Measurements from ENCODE around the gene CLMP. TPM values are rescaled to one million over a fixed set of nuclear protein-coding genes. Genes with fewer than 3 reads are reported as not detected.

The CLMP gene
- total RNA-seq, 1 donor from 2014 or later: 24.2 TPM

DNA sequence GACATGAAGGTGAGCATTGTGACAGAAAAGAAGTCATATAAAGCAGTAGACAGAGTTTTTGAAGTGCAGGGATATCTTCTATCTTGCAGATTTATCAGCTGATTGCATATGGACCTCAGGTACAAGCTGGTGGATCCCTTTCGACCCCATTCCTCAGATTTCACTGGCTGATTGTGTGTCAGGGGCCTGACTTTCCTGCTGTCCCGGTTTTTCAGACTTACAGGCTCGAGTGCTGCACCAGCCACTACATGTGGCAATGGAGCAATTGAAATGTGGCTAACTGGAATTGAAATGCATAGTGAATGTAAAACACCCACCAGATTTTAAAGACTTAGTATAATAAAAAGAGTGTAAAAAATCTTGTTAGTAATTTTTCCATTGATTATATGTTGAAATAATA lies 50.3 kb downstream of the CLMP start:
- Mint-ChIP-seq H3K9me3 (ENCODE audit: unreplicated experiment) (peaks cover 13% of the 10 kb centered on the region), H3K4me3 (ENCODE audit: unreplicated experiment) (no peak overlapping the region), H3K27me3 (ENCODE audit: unreplicated experiment) (peaks cover 3% of the 10 kb centered on the region), H3K36me3 (ENCODE audit: unreplicated experiment) (no peaks in the 10 kb centered on the region), H3K27ac (ENCODE audit: unreplicated experiment) (peak overlapping the region; percentile 85), H3K4me1 (ENCODE audit: low read depth, unreplicated experiment) (peaks cover 32% of the 10 kb centered on the region)
- TF ChIP-seq, protein P1, sequence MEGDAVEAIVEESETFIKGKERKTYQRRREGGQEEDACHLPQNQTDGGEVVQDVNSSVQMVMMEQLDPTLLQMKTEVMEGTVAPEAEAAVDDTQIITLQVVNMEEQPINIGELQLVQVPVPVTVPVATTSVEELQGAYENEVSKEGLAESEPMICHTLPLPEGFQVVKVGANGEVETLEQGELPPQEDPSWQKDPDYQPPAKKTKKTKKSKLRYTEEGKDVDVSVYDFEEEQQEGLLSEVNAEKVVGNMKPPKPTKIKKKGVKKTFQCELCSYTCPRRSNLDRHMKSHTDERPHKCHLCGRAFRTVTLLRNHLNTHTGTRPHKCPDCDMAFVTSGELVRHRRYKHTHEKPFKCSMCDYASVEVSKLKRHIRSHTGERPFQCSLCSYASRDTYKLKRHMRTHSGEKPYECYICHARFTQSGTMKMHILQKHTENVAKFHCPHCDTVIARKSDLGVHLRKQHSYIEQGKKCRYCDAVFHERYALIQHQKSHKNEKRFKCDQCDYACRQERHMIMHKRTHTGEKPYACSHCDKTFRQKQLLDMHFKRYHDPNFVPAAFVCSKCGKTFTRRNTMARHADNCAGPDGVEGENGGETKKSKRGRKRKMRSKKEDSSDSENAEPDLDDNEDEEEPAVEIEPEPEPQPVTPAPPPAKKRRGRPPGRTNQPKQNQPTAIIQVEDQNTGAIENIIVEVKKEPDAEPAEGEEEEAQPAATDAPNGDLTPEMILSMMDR (IDR thresholded peaks at IDR 0.05; ENCODE audit: partially characterized antibody, unreplicated experiment): no peak
- no peak for DNase-seq

DNA sequence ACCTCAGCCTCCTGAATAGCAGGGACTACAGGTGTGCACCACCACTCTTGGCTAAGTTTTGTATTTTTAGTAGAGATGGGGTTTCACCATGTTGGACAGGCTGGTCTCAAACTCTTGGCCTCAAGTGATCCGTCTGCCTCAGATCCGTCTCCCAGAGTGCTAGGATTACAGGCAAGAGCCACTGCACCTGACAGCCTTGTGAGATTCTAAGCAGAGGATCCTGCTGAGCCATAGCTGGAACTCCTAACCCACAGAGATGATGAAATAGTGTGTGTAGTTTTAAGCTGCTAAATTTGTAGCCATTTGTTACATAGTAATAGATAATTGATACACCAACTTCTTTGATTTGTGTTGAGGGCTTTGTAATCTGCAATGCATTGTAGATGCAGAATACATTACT lies 51.1 kb downstream of the CLMP start:
- Mint-ChIP-seq H3K9me3 (ENCODE audit: unreplicated experiment) (peaks cover 13% of the 10 kb centered on the region), H3K4me3 (ENCODE audit: unreplicated experiment) (no peak overlapping the region), H3K4me1 (ENCODE audit: low read depth, unreplicated experiment) (peaks cover 34% of the 10 kb centered on the region), H3K36me3 (ENCODE audit: unreplicated experiment) (no peaks in the 10 kb centered on the region), H3K27ac (ENCODE audit: unreplicated experiment) (no peak overlapping the region), H3K27me3 (ENCODE audit: unreplicated experiment) (peaks cover 3% of the 10 kb centered on the region)
- TF ChIP-seq, protein P1 (IDR thresholded peaks at IDR 0.05; ENCODE audit: partially characterized antibody, unreplicated experiment): no peak
- no peak for DNase-seq

DNA sequence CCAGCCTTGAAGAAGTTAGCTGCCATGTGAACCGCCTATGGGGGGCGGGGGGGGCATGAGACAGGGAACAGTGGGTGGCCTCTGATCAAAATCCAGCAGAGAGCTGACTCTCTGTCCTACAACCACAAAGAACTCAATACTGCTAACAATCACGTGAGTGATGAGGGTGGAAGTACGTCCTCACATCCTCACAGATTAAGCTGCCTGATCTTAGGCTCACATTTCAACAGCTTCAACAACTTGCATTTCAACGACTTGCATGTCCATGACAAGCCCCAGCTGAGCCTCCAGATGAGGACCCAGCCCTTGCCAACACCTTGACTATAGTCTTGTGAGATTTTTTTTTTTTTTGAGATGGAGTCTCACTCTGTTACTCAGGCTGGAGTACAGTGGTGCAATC lies 51.6 kb downstream of the CLMP start:
- no peak overlapping the region for H3K4me3 Mint-ChIP-seq (ENCODE audit: unreplicated experiment)
- H3K27ac Mint-ChIP-seq (ENCODE audit: unreplicated experiment): no peak overlapping the region
- DNase-seq: no peak
- peaks cover 13% of the 10 kb centered on the region for H3K9me3 Mint-ChIP-seq (ENCODE audit: unreplicated experiment)
- H3K36me3 Mint-ChIP-seq (ENCODE audit: unreplicated experiment): no peaks in the 10 kb centered on the region
- TF ChIP-seq, protein P1 (IDR thresholded peaks at IDR 0.05; ENCODE audit: partially characterized antibody, unreplicated experiment): no peak
- peaks cover 34% of the 10 kb centered on the region for H3K4me1 Mint-ChIP-seq (ENCODE audit: low read depth, unreplicated experiment)
- peaks cover 3% of the 10 kb centered on the region for H3K27me3 Mint-ChIP-seq (ENCODE audit: unreplicated experiment)

DNA sequence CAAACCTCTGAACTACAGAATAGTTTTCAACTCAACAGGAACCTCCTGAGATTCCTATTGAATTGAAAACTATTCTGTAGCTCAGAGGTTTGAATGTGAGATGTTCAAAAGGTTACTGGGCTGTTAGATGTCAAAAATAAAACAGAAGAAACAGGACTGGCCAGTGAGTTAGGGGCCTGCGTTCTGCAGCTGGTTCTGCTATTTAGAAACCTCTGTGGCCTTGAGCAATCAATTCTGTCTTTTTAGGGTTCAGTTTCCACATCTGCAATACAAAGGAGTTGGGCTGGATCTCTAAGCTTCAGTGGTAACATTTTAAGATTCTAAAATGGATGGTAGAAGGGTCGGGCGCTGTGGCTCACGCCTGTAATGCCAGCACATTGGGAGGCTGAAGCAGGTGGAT lies 55.8 kb downstream of the CLMP start:
- Mint-ChIP-seq H3K27ac (ENCODE audit: unreplicated experiment) (peak overlapping the region; percentile 77), H3K9me3 (ENCODE audit: unreplicated experiment) (peaks cover 2% of the 10 kb centered on the region), H3K36me3 (ENCODE audit: unreplicated experiment) (no peaks in the 10 kb centered on the region), H3K27me3 (ENCODE audit: unreplicated experiment) (no peaks in the 10 kb centered on the region), H3K4me3 (ENCODE audit: unreplicated experiment) (no peak overlapping the region), H3K4me1 (ENCODE audit: low read depth, unreplicated experiment) (peaks cover 35% of the 10 kb centered on the region)
- DNase-seq: no peak
- TF ChIP-seq, protein P1 (IDR thresholded peaks at IDR 0.05; ENCODE audit: partially characterized antibody, unreplicated experiment): no peak

DNA sequence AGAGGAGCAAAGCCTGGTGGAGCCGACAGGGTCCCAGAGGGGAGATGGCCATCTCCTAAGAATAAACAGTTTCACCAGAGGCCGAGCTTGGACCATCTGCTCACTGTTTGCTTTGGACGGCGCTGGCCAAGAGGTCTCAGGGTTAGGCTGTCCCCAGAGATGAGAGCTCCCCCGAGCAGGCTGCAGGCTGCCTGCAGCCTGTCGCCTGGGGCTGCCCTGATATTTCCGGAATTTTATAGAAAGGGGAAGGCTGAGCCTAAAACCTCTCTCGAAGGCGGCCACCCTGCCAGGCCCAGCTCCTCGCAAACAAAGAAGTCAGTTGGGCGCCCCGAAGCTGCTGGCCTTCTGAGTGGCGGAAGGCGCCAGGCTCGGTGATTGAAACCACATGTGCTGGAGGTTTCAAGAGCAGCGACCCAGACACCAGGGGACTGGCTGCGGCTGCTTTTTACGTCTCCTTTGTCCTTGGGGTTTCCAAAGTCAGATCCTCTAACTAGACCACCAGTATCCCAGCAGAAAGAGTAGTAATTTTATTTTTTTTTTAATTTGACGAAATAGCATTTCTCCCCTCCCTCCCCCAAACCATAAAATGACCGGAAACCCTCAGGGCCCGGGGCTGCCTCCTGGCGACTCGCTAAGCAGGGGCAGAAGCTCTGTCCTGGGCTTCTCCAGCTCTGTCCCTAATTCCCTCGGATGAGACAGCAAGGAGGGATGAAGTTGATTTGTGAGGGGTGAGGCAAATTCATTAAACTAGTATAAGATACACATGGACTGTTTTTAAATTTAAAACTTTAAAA lies 57.4 kb downstream of the CLMP start:
- Mint-ChIP-seq H3K27ac (ENCODE audit: unreplicated experiment) (peak overlapping the region; percentile 99), H3K4me3 (ENCODE audit: unreplicated experiment) (peak overlapping the region; percentile 81), H3K9me3 (ENCODE audit: unreplicated experiment) (peaks cover 2% of the 10 kb centered on the region), H3K36me3 (ENCODE audit: unreplicated experiment) (no peaks in the 10 kb centered on the region), H3K27me3 (ENCODE audit: unreplicated experiment) (peaks cover 3% of the 10 kb centered on the region), H3K4me1 (ENCODE audit: low read depth, unreplicated experiment) (peaks cover 34% of the 10 kb centered on the region)
- TF ChIP-seq, protein P1 (IDR thresholded peaks at IDR 0.05; ENCODE audit: partially characterized antibody, unreplicated experiment): no peak
- peak; percentile 76 for DNase-seq

All from glutamatergic neuron (in vitro differentiated cells).